HG03066 (cell line): ENCODE results near the gene KIFC3.
"Not testable (repeated sequence)": the region's sequence is repeated elsewhere in the genome, so short reads cannot be mapped to it uniquely, and the experiment has no call there.

Experiments
- ATAC-seq: cut with Tn5 transposase; IDR thresholded peaks from one replicate; pipeline ENCODE4 v1.9.1; 2021; ENCODE audit warnings: low read depth; ENCODE audit not compliant: unreplicated experiment

The KIFC3 gene

GRCh38 chr16:57756424-57757325 is 45.6 kb downstream of the KIFC3 start:
- no peak for ATAC-seq

- no peak for ATAC-seq
These were observed 46.4 kb downstream of the KIFC3 start for GRCh38 chr16:57755726-57756423.

- ATAC-seq, result no peak
These were observed 47.1 kb downstream of the KIFC3 start for GRCh38 chr16:57755061-57755684.

- no peak for ATAC-seq
These were observed 47.8 kb downstream of the KIFC3 start for GRCh38 chr16:57754354-57755060.

GRCh38 chr16:57753448-57754353 is 48.6 kb downstream of the KIFC3 start:
- no peak for ATAC-seq

GRCh38 chr16:57752581-57753447 is 49.5 kb downstream of the KIFC3 start:
- no peak for ATAC-seq

- ATAC-seq, result no peak
These were observed 50.1 kb downstream of the KIFC3 start for GRCh38 chr16:57752203-57752580.

- ATAC-seq, result no peak
These were observed 50.6 kb downstream of the KIFC3 start for GRCh38 chr16:57751539-57752202.

- no peak for ATAC-seq
These were observed 51.3 kb downstream of the KIFC3 start for GRCh38 chr16:57750796-57751538.

- no peak for ATAC-seq
These were observed 52.3 kb downstream of the KIFC3 start for GRCh38 chr16:57749856-57750452.

- ATAC-seq, result no peak
These were observed 53.1 kb downstream of the KIFC3 start for GRCh38 chr16:57749101-57749692.

- no peak for ATAC-seq
These were observed 53.7 kb downstream of the KIFC3 start for GRCh38 chr16:57748596-57748995.

- ATAC-seq, result no peak
These were observed 54.3 kb downstream of the KIFC3 start for GRCh38 chr16:57747996-57748395.

- no peak for ATAC-seq
These were observed 54.8 kb downstream of the KIFC3 start for GRCh38 chr16:57747496-57747895.

- no peak for ATAC-seq
These were observed 55.2 kb downstream of the KIFC3 start for GRCh38 chr16:57747091-57747490.

- not testable (repeated sequence) for ATAC-seq
These were observed 56.0 kb downstream of the KIFC3 start for GRCh38 chr16:57746316-57746715.

GRCh38 chr16:57745768-57746167 is 56.5 kb downstream of the KIFC3 start:
- ATAC-seq, result no peak
